Activated T-helper 1 cell treated with Interleukin-2 at 50 U/mL for 16 hours (primary cell): Measurements from ENCODE around the gene ANKS1B.
"Not testable (repeated sequence)": the region's sequence is repeated elsewhere in the genome, so short reads cannot be mapped to it uniquely, and the experiment has no call there.

ENCODE experiments used
- DNase-seq: peaks from one replicate; pipeline ENCODE4 v3.0.0-alpha.2; 2020; ENCODE audit warnings: low read depth

Gene ANKS1B

DNA sequence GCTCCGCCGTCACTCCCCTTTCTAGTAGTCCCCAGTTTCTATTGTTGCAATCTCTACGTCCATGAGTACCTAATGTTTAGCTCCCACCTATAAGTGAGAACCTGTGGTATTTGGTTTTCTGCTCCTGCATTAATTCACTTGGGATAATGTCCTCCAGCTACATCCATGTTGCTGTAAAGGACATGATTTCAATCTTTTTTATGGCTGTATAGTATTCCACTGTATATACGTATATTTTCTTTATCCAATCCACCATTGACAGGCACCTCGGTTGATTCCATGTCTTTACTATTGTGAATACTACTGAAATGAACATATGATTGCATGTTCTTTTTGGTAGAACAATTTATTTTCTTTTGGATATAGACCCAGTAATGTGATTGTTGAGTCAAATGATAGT lies 114.7 kb downstream of the ANKS1B start:
- no peak for DNase-seq

DNA sequence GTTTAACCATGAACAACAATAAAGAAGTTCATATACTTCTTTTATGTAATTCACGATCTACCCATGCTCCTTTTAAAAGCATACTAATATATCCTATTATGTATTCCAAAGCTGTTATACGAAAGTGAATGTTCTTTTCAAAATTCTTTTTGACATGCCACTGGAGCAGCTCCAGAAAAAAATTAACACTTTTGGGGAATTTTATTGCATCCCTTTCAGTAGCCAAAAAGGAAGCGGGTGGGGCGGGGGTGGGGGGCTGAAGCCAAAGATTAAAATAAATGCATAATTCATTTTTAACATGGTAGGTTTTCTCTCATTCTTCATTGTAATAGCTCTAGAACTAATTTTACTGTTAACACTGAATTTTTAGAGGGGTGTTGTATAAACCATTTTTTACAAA lies 123.0 kb downstream of the ANKS1B start:
- no peak for DNase-seq

- no peak for DNase-seq
These were observed 125.6 kb downstream of the ANKS1B start for GRCh38 chr12:99859126-99859525.

- no peak for DNase-seq
These were observed 132.1 kb downstream of the ANKS1B start for GRCh38 chr12:99852666-99853065.

GRCh38 chr12:99847936-99848335 lies 136.8 kb downstream of the ANKS1B start:
- no peak for DNase-seq

DNA sequence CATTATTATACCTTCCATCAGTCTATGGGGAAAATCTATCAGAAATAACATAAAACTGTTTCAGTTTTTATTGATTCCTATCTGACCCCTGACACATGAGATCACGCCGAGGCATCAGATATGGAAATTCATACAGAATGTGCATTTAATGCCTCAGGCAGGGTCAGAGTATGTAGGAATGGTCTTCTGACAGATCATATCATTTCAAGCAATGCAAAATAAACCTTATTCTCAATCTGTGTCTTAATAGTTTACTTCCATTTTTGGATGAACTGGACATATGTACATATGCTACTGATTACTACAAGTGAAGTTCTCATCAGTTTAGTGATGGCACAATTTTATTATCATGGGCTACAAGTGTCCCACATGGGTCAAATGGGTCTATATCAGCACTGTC lies 150.0 kb downstream of the ANKS1B start:
- DNase-seq = no peak

DNA sequence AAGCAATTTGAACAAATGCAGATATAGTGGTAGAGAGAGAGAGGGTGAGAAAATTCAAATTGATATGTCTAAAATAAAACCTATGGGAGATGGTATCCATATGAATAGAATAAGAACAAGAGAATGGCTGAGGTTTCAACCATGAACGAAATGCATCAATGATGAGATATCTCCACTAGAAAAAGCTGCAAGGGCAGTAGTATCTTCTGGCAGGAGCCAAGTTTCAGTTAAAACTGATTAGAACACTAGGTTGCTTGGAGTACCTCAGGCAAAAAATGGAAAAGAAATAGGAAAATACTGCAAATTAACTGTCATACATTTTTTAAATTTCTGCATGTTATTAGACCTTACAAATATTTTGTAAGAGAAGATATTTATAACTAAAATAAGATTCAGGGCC lies 151.3 kb downstream of the ANKS1B start:
- no peak for DNase-seq

DNA sequence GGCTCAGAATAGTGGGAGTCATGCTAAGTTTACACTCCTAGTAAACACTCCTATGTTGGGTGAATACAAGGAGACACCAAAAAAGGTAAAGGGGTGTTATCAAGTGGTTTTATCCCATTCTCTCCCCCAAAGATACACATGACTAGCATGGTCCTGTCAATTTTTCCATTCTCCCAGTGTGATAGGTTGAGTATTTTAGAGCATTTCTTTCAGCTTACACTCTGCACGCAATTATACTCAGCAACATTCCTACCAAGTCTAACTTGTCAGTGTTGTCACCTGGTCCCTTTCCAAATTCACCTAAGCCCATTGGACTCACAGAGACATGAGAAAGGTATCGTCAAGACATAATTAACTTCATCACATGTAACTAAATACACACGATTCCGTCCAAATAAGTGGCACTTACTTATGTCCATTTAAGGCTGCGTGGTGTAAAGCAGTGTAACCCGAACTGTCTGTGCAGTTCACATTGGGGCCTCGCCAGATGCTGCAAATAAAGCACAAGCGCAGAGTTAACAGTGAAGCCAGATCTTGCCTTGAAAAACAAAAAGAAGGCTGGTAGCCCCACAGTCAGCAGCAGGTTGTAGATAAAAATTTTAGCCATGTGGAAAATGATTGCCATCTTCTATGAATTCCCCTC lies 159.7 kb downstream of the ANKS1B start:
- no peak for DNase-seq

GRCh38 chr12:99822273-99822672 lies 162.5 kb downstream of the ANKS1B start:
- no peak for DNase-seq

DNA sequence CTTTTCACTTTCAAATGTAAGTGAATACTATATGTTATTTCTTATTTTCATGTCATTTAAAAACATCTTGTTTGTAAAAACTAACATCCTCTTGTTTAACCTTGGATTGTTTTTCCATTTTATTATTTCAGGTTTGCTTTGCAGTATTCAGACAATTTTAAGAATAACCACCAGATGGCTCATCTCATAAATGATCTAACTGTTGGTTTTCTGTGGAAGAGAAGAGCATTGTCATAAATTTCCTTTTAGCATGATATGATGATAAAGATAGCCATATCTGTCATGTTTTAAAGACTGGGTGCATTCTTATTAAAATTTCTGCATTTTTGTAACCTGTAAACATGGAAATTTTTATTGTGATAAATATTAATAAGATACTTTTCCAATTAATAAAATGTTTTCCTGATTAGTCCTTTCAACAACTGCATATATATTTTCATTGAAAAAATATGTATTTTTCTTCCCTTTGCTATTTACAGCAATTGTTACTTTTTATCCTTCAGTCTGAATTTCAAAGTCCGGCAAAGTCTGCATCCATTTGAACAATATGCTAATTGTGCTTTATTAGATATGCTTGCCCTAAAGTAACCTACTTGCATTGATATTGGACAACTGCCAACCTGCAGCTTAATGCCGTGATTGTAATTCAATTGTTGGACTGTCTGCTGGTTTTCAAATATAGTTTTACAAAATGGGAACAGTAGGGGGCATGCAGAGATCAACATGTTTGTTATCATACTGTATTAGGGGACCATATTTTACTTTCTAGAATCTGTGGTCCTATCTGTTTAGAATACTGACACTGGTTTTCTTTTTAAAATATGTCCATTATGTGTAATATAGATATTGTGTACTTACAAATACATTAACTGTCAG lies 173.8 kb downstream of the ANKS1B start:
- DNase-seq = no peak

DNA sequence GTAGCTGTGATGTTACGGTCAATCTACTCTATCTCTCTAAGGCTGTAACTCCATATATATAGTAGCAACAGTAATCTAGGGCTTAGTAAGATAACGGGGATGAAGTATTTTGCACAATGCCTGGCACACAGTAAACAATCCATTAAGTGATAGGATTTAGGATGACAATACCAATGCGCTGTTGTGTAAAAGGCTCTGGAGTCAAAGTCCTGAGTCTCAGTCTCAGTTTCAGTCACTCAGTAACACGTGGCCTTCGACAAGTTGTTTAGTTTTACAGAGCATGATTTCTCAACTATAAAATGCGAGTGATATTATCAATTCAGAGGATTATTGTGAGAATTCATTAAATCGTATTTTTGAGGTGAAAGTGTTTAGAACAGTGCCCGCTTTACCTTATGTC lies 174.8 kb downstream of the ANKS1B start:
- DNase-seq = no peak

DNA sequence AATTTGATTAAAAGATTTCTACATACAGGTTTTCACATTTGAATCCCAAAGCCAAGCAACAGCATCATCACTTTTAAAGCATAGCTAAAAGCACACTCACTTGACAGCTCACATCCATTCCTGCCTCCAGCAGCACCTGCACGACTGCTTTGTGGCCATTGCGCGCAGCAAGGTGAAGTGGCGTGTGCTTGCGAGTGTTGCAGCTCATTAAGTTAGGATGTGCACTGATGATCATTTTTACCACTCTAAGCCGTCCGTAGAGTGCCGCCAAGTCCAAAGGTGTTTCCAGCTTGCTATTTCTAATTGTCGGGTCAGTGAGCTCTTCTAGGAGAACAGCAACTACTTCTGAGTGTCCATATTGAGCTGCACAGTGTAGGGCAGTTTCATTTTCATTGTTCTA lies 178.4 kb downstream of the ANKS1B start:
- no peak for DNase-seq

DNA sequence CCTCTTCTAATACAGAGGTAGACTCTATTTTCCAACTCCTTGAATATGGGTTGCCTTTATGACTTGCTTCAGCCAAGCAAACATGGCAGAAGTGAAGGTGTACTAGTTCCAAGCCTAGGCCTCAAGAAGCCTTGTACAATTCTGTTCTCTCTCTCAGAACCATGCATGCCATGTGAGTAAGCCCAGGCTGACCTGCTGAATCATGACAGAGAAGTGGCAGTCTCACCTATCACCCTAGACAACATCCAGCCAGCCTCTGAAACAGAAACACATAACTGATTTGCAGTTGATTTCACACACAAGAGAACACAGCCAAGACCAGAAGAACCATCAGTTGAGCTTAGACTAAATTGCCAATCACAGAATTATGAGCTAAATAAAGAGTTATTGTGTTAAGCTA lies 180.0 kb downstream of the ANKS1B start:
- DNase-seq = no peak

GRCh38 chr12:99800605-99801004 lies 184.1 kb downstream of the ANKS1B start:
- DNase-seq = no peak

DNA sequence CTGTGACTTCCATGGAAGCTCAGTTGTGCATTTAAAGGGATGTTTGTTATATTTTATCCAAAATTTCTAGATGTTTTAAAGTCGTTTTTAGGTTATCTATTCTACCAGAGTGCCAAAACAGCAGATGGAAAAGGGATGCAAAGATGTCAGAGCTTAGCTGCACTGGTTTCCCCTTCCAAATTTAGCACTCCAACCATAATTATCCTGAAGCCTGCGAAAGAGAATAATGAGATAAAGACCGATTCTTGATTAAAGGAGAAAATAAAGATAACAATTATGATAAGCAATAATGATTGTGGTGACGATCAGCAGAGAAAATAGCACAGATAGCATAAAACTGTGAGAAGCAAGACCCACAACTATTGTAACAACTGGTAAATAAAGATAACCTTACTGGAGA lies 186.8 kb downstream of the ANKS1B start:
- DNase-seq = not testable (repeated sequence)

DNA sequence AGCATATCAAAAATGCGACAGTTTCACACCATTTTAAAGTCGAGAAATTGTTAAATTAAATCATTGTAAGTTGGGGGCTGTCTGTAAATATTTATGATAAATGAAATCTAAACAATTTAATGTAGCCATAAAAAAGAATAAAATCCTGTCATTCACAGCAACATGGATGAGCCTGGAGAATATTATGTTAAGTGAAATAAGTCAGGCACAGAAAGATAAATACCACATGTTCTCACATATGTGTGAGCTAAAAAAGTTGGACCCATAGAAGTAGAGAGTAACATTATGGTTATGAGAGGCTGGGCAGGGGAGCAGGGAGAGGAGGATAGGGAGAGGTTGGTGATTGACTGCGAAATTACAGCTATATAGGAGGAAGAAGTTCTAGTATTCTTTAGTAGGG lies 201.3 kb downstream of the ANKS1B start:
- DNase-seq = no peak

DNA sequence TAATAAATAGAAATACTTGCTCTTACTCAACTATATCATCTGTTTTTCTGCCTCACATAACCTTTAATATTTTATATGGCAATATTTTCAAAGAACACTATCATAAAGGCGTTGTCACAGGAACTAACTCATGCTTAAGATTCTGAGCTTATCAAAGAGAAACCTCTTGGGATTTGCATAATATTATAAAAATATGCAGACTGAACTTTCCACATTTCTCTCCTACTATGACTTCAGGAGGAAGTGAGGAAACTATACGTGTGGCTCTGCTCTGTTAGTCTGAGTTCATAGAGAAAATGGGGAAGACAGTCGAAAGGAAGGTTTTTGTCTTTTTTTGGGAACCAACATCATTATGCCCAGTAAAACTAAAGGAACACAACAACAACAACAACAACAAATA lies 212.5 kb downstream of the ANKS1B start:
- DNase-seq = no peak

DNA sequence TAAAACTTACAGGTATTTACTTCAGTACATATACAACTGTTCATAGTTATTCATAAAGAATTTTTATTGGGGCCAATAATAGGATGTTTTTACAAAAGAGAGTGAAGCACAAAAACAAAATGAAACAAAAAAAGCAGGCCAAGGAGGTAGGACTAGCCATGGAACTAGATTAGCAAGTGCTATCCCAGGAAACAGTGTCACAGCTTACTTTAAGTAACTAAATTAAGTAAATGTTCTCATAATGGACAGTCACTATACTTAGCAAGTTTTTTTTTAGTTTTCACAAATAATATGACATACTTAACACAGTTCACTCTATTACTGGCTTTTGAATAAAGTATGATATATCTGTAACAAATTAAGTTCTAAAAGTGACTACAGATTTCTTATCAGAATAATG lies 213.1 kb downstream of the ANKS1B start:
- DNase-seq = no peak

- no peak for DNase-seq
These were observed 215.2 kb downstream of the ANKS1B start for GRCh38 chr12:99769396-99769980.

DNA sequence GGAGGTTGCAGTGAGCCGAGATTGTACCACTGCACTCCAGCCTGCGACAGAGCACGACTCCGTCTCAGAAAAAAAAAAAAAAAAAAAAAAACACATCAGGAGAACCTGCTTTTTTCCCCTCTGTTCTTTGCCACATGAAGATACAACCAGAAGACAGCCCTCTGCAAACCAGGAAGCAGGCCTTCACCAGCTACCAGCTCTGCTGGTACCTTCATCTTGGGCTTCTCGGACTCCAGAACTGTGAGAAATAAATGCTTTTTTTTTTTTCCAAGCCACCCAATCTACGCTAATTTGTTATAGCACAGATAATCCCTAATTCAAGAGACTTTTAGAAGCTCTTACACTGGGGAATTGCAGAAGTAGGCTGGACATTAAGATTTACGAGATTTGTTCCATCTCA lies 216.0 kb downstream of the ANKS1B start:
- no peak for DNase-seq

- DNase-seq = no peak
These were observed 216.9 kb downstream of the ANKS1B start for GRCh38 chr12:99767809-99768208.

- no peak for DNase-seq
These were observed 218.3 kb downstream of the ANKS1B start for GRCh38 chr12:99766408-99766807.

- DNase-seq = no peak
These were observed 219.1 kb downstream of the ANKS1B start for GRCh38 chr12:99765469-99766114.
